ENCODE measurements around the gene MBNL1. TPM values are rescaled to one million over a fixed set of nuclear protein-coding genes. Genes with fewer than 3 reads are reported as not detected.
A peak's percentile ranks its signal among the peaks of the same experiment; 100 is the strongest.
"Not testable (repeated sequence)": the region's sequence is repeated elsewhere in the genome, so short reads cannot be mapped to it uniquely, and the experiment has no call there.

The MBNL1 gene
- total RNA-seq, 1 donor = 712 TPM

DNA sequence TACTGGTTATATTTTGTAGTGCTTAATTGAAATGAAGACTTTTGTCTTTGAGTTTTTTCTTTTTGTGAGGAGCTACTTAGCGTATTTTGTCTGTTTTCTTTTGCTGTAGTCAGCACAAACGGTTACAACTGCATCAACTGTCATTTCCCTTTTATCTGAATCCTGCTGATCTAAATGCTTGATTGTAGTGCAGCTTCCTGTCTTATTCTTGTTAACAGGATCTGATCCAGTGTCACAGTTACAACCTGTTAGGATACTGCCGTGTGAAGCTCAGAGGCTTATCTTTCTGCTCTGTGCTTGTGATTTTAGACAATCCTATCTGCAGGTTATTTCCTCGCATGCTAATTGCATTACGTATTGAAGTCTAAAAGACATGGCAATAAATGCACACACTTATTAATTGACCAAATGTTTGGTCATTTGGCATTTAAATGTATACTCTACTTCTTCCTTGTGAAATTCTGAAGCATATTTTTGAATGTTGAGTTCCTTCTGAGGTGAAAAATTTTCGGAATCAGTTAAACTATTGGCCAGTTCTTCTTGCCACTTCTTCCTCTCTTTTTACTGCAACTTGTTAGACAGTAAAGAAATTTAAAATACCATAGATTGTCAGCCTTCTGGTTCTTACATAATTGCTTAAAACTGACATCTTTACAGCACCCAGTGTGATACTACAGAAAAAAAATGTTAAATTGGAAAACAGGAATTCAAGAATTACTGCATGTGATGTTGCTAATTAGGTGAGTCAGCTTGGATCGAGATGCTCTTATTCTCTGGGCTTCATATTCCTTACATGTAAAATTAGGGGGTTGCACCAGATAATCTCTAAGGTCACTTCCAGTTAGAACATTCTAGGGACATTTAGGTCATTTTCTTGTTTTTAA is 168.2 kb downstream of the MBNL1 start:
- DNase-seq (ENCODE audit: low read depth in 2 of 3, low spot score in 2 of 3) = peak in 2 of 3 donors; percentile 32 to 35

DNA sequence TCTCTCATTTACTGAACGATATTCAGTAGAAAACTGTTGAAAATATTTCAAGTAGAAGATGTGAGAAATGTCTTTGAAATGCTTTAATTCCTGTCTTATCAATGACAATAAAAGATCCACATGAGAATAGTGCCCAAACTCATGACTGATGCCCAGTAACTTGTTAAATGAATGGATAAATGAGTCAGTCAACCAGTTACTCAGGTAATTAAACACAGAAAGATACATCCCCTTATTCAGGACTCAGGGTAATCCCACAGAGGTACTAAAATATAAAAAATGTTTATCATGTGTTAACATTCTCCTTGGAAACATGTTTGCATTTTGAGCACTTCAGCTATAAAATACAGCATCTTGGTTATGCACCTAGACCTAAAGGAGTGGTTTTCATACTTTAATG is 169.5 kb downstream of the MBNL1 start:
- no peak for DNase-seq (ENCODE audit: low read depth in 2 of 3, low spot score in 2 of 3)

DNA sequence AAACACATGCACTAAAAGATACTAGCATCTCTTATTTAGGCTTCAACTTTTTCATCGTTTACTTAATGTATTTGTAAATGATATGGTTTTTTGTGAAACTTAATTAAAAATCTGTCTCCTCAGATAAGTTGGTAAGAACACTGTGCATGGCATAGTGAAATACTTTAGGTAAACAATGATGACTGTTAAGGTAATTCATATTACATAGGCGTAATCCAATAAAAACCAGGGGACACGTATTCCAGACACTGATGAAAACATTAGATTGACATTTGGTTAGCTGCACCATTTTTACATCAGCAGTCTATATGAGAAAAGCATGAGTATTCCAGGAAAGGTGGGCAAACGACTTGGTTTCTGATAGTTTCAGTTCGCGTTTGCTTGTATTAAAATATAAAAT is 170.0 kb downstream of the MBNL1 start:
- no peak for DNase-seq (ENCODE audit: low read depth in 2 of 3, low spot score in 2 of 3)

DNA sequence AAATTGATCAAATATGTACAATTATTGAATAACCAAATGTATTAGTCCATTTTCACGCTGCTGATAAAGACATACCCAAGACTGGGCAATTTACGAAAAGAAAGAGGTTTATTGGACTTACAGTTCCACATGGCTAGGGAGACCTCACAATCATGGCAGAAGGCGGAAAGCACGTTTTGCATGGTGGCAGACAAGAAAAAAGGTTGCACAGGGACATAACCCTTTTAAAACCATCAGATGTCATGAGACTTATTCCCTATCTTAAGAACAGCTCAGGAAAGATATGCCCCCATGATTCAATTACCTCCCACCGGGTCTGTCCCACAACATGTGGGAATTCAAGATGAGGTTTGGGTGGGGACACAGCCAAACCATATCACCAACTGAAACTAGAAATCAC is 171.5 kb downstream of the MBNL1 start:
- DNase-seq (ENCODE audit: low read depth in 2 of 3, low spot score in 2 of 3) = not testable (repeated sequence)

DNA sequence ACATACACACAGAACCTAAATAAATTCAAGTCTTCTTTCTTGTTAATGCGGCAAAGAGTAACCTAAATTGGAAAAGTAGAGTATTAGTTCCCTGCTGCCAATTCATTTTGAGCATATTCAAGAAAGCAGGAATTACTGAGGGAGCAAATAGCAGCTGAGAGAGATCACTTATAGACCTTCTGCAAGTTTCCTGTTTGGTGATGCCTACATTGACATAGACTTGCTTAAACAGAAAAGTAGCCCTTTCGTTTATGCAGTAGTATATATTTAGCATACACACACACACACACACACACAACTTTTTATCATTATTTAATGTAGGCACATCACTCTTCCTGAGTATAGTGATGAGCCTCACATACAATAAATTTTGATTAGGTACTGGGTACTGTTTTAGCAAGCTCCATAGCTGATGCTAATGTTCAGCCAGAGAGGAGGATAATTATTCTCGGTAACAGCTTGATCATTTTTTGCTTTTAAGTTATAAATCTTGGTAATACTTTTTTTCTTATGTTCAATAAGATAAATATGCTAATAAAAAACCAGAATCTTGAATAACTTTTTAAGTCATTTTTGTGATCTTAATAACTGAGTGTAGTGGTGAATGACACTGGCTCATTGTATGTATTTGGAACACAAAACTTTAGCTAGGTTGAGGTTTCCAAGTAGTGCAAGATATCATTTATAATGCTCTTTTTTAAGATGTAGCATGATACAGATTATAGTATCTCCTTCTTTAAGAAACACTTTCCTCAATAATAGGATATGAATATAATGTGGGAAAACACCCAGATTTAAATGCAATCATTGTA is 174.7 kb downstream of the MBNL1 start:
- DNase-seq (ENCODE audit: low read depth in 2 of 3, low spot score in 2 of 3) = no peak

DNA sequence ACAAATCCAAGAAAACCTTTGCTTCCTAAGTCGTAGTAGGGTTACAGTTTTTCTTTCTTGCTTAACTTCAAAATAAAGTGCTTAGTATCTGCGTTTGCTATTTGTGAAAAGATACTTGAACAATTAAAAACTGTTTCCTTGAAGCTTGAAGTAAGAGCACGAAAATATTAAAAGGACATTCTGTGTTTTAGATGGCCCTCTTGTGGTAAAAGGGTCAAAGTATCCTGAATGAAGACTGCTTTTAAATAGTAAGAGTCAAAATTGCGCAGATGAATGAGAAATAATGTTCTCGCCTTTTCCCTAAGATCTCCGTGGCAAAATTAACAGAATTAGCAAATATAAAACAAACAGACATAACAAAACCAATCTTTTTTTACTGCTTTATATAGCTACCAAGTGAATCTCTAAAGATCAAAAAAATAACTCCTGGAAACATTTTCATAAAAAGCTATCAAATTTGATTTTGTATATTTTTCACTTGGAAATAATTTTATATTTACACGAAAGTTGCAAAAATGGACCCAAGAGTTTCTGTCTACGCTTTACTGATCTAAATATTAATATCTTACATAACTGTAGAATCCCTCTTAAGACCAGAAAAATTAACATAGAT is 175.4 kb downstream of the MBNL1 start:
- DNase-seq (ENCODE audit: low read depth in 2 of 3, low spot score in 2 of 3) = peak in 2 of 3 donors; percentile 59 to 80

DNA sequence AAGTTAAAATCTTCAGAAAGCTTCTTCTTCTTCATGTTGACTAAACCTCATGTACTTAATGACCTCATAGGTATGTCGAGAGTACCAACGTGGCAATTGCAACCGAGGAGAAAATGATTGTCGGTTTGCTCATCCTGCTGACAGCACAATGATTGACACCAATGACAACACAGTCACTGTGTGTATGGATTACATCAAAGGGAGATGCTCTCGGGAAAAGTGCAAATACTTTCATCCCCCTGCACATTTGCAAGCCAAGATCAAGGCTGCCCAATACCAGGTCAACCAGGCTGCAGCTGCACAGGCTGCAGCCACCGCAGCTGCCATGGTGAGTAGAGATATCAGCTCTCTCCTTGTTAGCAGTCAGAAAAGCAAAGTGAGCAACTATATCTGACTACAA is 176.5 kb downstream of the MBNL1 start:
- DNase-seq (ENCODE audit: low read depth in 2 of 3, low spot score in 2 of 3) = no peak

DNA sequence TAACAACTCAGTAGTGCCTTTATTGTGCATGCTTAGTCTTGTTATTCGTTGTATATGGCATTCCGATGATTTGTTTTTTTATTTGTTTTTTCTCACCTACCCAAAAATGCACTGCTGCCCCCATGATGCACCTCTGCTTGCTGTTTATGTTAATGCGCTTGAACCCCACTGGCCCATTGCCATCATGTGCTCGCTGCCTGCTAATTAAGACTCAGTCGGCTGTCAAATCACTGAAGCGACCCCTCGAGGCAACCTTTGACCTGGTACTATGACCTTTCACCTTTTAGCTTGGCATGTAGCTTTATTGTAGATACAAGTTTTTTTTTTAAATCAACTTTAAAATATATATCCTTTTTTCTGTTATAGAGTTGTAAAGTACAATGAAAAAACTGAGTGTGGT is 177.8 kb downstream of the MBNL1 start:
- DNase-seq (ENCODE audit: low read depth in 2 of 3, low spot score in 2 of 3) = no peak

DNA sequence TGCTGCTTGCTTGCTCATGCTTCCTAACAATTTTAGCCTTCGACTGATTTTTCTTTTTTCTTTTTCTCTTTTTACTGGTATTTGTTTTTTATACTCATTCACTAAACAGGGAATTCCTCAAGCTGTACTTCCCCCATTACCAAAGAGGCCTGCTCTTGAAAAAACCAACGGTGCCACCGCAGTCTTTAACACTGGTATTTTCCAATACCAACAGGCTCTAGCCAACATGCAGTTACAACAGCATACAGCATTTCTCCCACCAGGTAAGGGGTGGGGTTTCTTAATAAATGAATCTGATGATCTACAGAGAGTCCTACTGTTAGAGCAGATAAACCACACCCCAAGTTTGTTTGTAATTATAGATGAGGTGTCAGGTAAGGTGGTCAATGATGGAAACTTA is 178.8 kb downstream of the MBNL1 start:
- DNase-seq (ENCODE audit: low read depth in 2 of 3, low spot score in 2 of 3) = no peak

DNA sequence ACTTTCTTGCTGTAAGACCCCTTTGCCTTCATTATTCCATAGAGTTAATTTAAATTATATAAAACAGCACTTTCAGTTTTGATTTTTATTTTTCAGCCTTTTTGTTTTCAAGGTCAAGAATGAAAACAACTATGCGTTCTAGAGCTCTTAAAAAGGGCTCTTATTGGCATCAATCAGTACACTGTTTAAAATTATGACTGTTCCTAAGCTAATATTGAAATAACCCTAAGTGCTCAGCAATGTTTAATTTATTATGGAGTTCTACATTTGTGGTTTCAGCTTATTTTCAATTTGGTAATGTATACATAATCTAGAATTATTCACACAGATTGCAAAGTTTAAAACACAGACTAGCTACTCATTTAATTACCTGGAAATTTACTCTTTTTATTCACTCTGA is 179.4 kb downstream of the MBNL1 start:
- no peak for DNase-seq (ENCODE audit: low read depth in 2 of 3, low spot score in 2 of 3)

DNA sequence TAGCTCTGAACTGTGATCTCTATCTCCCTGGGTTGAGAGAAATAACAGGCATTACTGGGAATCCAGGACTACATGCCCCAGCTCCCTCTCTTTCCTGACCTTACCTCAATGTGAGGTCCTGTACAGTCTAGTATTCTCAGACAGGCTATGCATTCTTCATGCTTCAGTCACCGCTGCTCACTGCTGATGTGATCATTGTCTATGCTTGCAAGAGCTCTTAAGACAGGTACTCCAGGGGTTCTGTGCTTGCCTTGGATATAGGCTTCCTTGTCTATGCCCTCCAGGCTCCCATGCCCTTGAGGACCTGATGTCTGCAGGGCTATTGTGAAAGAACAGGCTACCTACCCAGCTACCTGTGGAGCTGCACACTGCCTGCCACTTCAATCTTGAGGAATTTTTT is 183.6 kb downstream of the MBNL1 start:
- DNase-seq (ENCODE audit: low read depth in 2 of 3, low spot score in 2 of 3) = no peak

DNA sequence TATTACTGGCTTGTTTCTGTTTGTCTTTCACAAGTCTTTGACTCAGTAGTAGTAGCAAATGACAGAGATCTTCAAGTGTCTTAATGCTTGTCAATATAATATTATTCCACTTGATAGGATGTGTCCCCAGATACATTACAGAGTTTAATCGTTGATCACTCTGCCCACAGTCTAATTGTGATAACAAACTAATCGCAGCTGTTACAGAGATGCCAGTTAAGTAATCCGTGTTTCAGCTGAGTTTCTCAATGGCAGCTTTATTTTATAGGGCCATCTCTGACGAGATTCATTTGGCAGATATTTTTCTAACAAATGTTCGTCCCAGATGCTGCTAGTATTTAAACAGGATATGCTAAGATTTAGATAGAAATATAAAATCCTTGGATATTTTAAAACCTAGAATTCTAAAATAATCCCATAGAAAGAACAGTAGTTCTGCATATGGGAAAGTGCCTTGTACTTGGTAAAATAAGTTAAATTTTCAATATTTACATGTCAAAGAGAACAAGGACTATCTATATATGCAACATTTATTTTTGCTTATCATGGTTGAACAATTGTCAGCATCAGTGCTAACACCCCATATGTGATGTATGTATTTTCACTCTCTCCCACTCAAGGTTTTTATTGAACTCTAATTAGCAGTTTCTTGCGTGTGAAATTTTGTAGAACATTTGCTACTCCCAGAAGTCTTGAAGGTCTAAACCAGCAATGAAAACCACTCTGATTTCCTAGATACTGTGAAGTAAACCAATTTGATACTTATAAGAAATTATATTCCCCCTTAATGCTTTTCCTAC is 185.5 kb downstream of the MBNL1 start:
- no peak for DNase-seq (ENCODE audit: low read depth in 2 of 3, low spot score in 2 of 3)

DNA sequence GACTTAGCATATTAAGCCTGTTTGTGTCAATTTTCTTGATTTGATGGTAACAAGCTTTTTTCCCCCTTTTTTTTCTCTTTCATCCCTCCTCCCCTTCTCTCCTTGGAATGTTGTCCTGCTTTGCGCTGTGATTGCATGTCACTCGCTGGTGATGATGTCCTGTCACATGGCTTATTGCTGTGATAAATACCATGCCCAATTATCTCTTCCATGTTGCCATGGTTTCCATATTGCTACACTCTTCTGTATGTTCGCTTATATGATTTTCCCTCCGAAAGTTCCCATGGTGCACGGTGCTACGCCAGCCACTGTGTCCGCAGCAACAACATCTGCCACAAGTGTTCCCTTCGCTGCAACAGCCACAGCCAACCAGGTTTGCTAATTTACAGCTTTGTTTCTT is 187.3 kb downstream of the MBNL1 start:
- no peak for DNase-seq (ENCODE audit: low read depth in 2 of 3, low spot score in 2 of 3)

DNA sequence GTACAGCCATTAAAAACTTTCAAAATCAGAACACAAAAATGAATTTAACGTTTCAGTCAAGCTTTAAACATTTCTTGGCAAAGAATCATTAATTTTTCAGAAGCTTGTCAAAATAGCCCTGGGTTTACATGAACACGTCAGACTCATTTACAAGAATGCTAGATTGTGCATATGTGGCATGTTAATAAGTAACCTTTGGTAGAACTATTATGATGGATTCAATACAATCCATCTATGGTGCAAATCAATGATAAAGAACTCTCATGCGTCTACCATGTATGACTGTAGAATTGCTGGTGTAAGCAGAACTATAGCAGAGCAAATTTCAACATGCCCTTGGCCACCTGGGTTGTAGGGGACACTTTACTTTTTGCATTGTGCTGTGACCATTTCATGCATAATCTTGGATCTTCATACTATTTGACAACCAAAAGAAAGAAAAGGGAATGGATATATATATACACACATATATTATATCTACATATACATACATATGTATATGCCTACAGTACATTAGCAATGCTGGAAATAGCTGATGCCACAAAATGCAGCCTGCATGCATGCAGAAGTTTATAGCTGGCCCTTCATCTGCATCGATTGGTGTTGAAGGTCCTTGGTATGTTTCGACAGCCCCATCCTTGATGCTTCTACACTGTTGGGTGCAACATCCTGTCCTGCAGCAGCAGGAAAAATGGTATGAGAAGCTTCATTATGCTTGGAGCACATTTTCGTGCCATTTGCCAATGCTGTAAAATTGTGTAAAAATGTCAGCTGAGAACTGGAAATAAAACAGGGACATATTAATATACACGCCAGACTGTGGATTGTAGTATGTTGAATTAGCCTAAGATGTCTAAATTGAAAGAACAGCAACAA is 189.0 kb downstream of the MBNL1 start:
- DNase-seq (ENCODE audit: low read depth in 2 of 3, low spot score in 2 of 3) = no peak

DNA sequence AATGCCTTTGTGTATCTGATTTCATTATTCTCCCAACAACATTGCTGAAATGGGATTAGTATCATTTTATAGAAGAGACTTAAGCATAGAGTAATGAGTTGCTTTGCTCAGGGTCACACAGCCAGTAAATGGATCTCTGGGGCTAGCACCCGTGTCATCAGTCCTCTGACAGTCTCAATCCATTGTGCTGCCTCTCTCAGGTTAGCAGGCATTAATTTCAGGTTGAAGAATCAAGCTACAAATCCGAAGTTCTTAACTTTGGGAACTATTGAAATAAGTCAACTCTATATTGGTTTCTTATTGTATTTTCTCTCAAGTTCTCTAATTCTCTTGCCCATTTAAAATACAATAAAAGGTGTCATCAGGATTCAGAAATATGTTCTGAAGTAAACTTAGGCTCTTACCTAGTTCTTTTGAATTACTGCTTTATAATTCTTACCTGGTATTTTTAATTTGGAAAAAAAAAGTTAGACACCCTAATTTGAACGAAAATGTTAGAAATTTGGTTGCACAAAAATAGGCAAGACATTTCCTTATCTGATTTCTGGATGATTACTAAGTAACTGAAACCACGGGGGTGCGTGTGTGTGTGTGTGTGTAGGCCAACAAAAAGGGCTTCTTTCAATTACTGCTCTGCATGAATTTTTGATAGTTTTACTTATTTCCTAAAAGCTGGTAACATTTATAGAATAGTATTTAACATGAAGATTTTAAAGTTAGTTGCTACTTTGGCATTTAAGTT is 189.8 kb downstream of the MBNL1 start:
- no peak for DNase-seq (ENCODE audit: low read depth in 2 of 3, low spot score in 2 of 3)

DNA sequence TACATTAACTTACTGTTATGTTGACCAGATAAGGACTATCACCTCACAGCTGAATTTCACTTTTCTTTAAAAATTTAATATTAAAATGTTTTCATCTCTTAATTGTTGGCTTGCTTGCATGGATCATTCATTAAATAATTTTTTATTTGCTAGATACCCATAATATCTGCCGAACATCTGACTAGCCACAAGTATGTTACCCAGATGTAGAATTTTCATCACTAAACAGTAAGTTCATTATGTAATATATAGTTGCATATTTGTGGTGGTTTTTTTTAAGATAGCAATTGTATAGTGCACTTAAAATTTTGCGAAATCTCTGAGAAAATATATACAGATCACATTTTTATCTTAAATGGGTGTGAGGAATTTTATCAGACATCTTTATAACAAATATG is 190.4 kb downstream of the MBNL1 start:
- DNase-seq (ENCODE audit: low read depth in 2 of 3, low spot score in 2 of 3) = no peak

DNA sequence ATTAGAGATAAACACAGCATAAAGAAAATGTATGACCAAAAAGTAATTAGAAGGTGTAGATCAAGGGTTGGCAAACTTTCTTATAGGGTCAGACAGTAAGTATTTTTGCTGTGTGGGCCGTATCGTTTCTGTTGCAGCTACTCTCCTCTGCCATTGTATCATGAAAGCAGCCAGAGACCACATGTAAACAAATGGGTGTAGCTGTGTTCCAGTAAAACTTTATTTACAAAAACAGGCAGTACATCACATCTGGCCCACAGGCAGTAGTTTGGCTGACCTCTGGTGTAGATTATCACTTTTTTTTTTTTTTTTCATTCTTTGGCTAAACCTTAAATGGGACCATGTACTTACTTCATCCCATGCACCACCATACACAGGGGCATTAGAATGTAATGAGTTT is 190.8 kb downstream of the MBNL1 start:
- DNase-seq (ENCODE audit: low read depth in 2 of 3, low spot score in 2 of 3) = no peak

DNA sequence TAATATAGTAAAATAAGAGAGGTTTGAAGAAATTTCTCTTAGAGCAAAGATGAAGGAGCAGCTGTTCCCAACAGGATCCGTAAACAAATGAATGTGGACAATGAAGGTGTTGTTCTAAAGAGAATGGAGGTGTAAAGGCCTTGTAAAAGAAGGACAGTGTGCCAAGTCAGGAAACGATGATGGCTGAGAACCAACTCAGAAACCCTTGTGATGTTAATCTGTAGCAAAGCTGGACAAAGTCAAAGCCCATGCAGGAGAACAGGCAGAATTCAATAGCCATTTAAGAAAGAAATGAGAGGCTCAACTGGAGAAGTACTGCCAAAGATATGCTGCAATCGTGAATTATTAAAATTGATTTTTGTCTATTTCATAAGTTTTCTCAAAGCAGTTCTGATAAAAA is 192.2 kb downstream of the MBNL1 start:
- no peak for DNase-seq (ENCODE audit: low read depth in 2 of 3, low spot score in 2 of 3)

DNA sequence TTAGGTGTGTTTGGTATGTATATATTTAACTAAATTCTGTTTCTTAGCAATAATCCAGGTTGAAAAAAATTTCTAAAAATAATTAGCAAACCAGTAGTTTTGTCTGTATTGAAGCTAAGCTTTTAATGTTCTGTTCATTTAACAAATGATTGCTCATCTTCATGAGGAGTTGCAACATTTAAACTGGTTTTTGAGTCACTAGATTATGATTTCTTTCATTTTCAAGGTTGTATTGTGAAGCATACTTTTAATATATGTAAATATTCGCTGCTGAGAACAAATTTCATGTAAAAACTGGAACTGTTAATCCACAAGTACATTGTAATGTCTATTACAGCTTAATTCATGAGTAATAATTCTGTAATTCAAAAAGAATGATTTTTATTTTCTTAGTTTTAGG is 192.7 kb downstream of the MBNL1 start:
- DNase-seq (ENCODE audit: low read depth in 2 of 3, low spot score in 2 of 3) = no peak
